SK-N-SH treated with all-trans-retinoic acid at 6 μM for 48 hours (cell line): ENCODE results near the gene XKRX.

Source experiments
- ATAC-seq: fragments of 200-7000 bp; cut with Tn5 transposase; 3 replicates; pipeline ENCODE4 v1.9.1; 2020; ENCODE audit warnings: mild to moderate bottlenecking, moderate library complexity
- ARNTL ChIP-seq: fragments of 450-650 bp; formaldehyde crosslinking; IDR thresholded peaks from 2 replicates; pipeline ENCODE4 v1.5.0; 2020; ENCODE audit warnings: low read depth, mild to moderate bottlenecking, moderate library complexity, borderline replicate concordance
- BACH2 ChIP-seq: fragments of 250-450 bp; sonication (Bioruptor Pico); IDR thresholded peaks from 2 replicates; pipeline ENCODE4 v1.9.0; 2021; ENCODE audit warnings: mild to moderate bottlenecking, borderline replicate concordance
- CSDC2 ChIP-seq: fragments of 250-450 bp; sonication (Bioruptor Pico); IDR thresholded peaks from 2 replicates; pipeline ENCODE4 v1.5.0; 2020; ENCODE audit warnings: mild to moderate bottlenecking, moderate library complexity
- ESRRG ChIP-seq: fragments of 250-450 bp; sonication (Bioruptor Pico); IDR thresholded peaks from 2 replicates; pipeline ENCODE4 v1.6.1; 2021; ENCODE audit warnings: mild to moderate bottlenecking
- GLIS3 ChIP-seq: fragments of 250-450 bp; sonication (Bioruptor Pico); IDR thresholded peaks from 2 replicates; pipeline ENCODE4 v1.5.0; 2020; ENCODE audit warnings: mild to moderate bottlenecking, moderate library complexity
- ISL1 ChIP-seq: fragments of 250-450 bp; sonication (Bioruptor Pico); IDR thresholded peaks from 2 replicates; pipeline ENCODE4 v2.1.2; 2022; ENCODE audit warnings: mild to moderate bottlenecking, moderate library complexity
- OSR1 ChIP-seq: fragments of 250-450 bp; sonication (Bioruptor Pico); IDR thresholded peaks from 2 replicates; pipeline ENCODE4 v1.8.0; 2022; ENCODE audit warnings: moderate library complexity, mild to moderate bottlenecking, inconsistent platforms
- PPARA ChIP-seq: fragments of 250-450 bp; sonication (Bioruptor Pico); IDR thresholded peaks from 2 replicates; pipeline ENCODE4 v1.5.0; 2020; ENCODE audit warnings: mild to moderate bottlenecking, borderline replicate concordance
- RARB ChIP-seq: fragments of 250-450 bp; sonication (Bioruptor Pico); IDR thresholded peaks from 2 replicates; pipeline ENCODE4 v1.8.0; 2021; ENCODE audit warnings: mild to moderate bottlenecking, moderate library complexity
- SNAI2 ChIP-seq: fragments of 250-450 bp; sonication (Bioruptor Pico); IDR thresholded peaks from 2 replicates; pipeline ENCODE4 v1.5.0; 2020; ENCODE audit warnings: mild to moderate bottlenecking, moderate library complexity
- TCF4 ChIP-seq: fragments of 250-450 bp; sonication (Bioruptor Pico); IDR thresholded peaks from 2 replicates; pipeline ENCODE4 v1.8.0; 2021; ENCODE audit warnings: mild to moderate bottlenecking, moderate library complexity, borderline replicate concordance
- TOX ChIP-seq: fragments of 250-450 bp; sonication (Bioruptor Pico); IDR thresholded peaks from 2 replicates; pipeline ENCODE4 v1.8.0; 2021; ENCODE audit warnings: mild to moderate bottlenecking, moderate library complexity, borderline replicate concordance
- TSHZ2 ChIP-seq: fragments of 250-450 bp; sonication (Bioruptor Pico); IDR thresholded peaks from 2 replicates; pipeline ENCODE4 v1.5.0; 2020; ENCODE audit warnings: mild to moderate bottlenecking, moderate library complexity
- ZC3H10 ChIP-seq: fragments of 250-450 bp; sonication (Bioruptor Pico); IDR thresholded peaks from 2 replicates; pipeline ENCODE4 v1.5.1; 2021; ENCODE audit warnings: mild to moderate bottlenecking, moderate library complexity
- ZNF565 ChIP-seq: fragments of 450-650 bp; formaldehyde crosslinking; conservative IDR thresholded peaks from 2 replicates; pipeline ENCODE4 v1.5.0; 2020; ENCODE audit warnings: low read depth, mild to moderate bottlenecking, moderate library complexity
- ZNF70 ChIP-seq: fragments of 450-650 bp; formaldehyde crosslinking; IDR thresholded peaks from 2 replicates; pipeline ENCODE4 v1.5.0; 2020; ENCODE audit warnings: mild to moderate bottlenecking, moderate library complexity
- ZNF8 ChIP-seq: fragments of 450-650 bp; formaldehyde crosslinking; IDR thresholded peaks from 2 replicates; pipeline ENCODE4 v1.5.0; 2020; ENCODE audit warnings: mild to moderate bottlenecking, moderate library complexity
- TF ChIP-seq, protein P1 (sequence below): fragments of 250-450 bp; sonication (Bioruptor Pico); IDR thresholded peaks from 2 replicates; pipeline ENCODE4 v1.5.1; 2021; ENCODE audit warnings: mild to moderate bottlenecking, moderate library complexity
- TF ChIP-seq, protein P2 (sequence below): fragments of 250-450 bp; sonication (Bioruptor Pico); IDR thresholded peaks from 2 replicates; pipeline ENCODE4 v1.8.0; 2021; ENCODE audit warnings: low read depth, mild to moderate bottlenecking, moderate library complexity, borderline replicate concordance

XKRX gene

GRCh38 chrX:100874325-100874724 lies 54.4 kb downstream of the XKRX start, which contains the start of gene NOX1 (continued):
- TF ChIP-seq, protein P1, sequence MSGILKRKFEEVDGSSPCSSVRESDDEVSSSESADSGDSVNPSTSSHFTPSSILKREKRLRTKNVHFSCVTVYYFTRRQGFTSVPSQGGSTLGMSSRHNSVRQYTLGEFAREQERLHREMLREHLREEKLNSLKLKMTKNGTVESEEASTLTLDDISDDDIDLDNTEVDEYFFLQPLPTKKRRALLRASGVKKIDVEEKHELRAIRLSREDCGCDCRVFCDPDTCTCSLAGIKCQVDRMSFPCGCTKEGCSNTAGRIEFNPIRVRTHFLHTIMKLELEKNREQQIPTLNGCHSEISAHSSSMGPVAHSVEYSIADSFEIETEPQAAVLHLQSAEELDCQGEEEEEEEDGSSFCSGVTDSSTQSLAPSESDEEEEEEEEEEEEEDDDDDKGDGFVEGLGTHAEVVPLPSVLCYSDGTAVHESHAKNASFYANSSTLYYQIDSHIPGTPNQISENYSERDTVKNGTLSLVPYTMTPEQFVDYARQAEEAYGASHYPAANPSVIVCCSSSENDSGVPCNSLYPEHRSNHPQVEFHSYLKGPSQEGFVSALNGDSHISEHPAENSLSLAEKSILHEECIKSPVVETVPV (CRISPR knock-in tag), result no peak
- TF ChIP-seq TSHZ2 (CRISPR knock-in tag) (no peak), OSR1 (CRISPR knock-in tag) (no peak)
- TF ChIP-seq, all 23 proteins: peak for 0

GRCh38 chrX:100871594-100872560 lies 56.8 kb downstream of the XKRX start:
- no peak for TF ChIP-seq CSDC2 (CRISPR knock-in tag)
- TF ChIP-seq ZNF8 (CRISPR knock-in tag), result no peak
- TF ChIP-seq, protein P2, sequence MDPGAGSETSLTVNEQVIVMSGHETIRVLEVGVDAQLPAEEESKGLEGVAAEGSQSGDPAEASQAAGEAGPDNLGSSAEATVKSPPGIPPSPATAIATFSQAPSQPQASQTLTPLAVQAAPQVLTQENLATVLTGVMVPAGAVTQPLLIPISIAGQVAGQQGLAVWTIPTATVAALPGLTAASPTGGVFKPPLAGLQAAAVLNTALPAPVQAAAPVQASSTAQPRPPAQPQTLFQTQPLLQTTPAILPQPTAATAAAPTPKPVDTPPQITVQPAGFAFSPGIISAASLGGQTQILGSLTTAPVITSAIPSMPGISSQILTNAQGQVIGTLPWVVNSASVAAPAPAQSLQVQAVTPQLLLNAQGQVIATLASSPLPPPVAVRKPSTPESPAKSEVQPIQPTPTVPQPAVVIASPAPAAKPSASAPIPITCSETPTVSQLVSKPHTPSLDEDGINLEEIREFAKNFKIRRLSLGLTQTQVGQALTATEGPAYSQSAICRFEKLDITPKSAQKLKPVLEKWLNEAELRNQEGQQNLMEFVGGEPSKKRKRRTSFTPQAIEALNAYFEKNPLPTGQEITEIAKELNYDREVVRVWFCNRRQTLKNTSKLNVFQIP (CRISPR knock-in tag), result no peak
- no peak for TF ChIP-seq GLIS3 (CRISPR knock-in tag)
- TF ChIP-seq ESRRG (CRISPR knock-in tag), result no peak
- no peak for TF ChIP-seq OSR1 (CRISPR knock-in tag)
- TF ChIP-seq TCF4, result no peak
- TF ChIP-seq ZC3H10 (CRISPR knock-in tag), result no peak
- TF ChIP-seq ZNF70 (CRISPR knock-in tag), result no peak
- TF ChIP-seq TOX, result no peak
- TF ChIP-seq TSHZ2 (CRISPR knock-in tag), result no peak
- no peak for TF ChIP-seq ZNF565 (CRISPR knock-in tag)
- no peak for TF ChIP-seq PPARA
- no peak for TF ChIP-seq ISL1 (CRISPR knock-in tag)
- no peak for TF ChIP-seq RARB
- TF ChIP-seq, all 23 proteins: peak for 0
- no peak for ATAC-seq

DNA sequence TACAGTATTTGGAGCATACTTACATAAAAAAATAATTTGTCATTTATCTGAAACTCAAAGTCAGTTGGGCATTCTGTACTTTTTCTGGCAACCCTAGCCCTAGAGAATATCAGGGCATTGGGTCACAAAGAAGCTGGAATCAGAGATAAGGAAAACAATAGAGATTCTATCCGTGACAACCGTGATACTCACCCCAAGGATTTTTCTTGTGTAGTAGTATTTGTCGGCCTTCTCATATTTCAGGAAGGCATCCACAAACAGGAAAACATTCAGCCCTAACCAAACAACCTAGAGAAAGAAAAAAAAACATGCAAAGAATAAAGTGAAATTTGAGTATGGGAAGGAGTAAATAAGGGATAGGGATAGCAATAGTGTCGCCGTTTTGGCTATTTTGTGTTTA lies 58.2 kb downstream of the XKRX start:
- ATAC-seq, result no peak
- TF ChIP-seq SNAI2, result no peak
- TF ChIP-seq, all 23 proteins: peak for 0

DNA sequence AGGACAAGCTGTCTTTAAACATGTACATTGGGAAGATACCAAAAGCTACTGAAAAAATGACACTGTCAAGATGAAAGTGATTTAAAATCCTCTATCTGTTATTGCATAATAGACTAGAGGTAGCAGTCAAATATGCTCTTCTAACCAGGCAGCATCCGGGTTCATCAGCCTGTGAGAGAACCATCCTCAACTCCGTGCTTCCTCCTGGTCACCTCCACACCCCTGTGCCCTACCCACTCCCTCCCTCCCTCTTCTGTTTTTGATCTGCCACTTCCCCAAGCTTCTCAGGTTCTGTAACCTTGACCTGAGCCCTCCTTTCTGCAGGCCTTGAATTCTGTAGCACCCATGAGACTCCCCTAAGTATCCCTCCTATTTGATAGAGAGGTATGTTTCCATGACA lies 60.4 kb downstream of the XKRX start:
- no peak for TF ChIP-seq BACH2 (CRISPR knock-in tag)
- no peak for TF ChIP-seq OSR1 (CRISPR knock-in tag)
- TF ChIP-seq, protein P1 (CRISPR knock-in tag), result no peak
- no peak for TF ChIP-seq ZNF8 (CRISPR knock-in tag)
- TF ChIP-seq CSDC2 (CRISPR knock-in tag), result no peak
- no peak for TF ChIP-seq ESRRG (CRISPR knock-in tag)
- TF ChIP-seq ZNF565 (CRISPR knock-in tag), result no peak
- TF ChIP-seq ARNTL (CRISPR knock-in tag), result no peak
- no peak for ATAC-seq
